ENCODE results near the gene HS3ST1.

GRCh38 chr4:11416767-11417113 lies 12.0 kb downstream of the HS3ST1 start:
- TF ChIP-seq, protein P1, sequence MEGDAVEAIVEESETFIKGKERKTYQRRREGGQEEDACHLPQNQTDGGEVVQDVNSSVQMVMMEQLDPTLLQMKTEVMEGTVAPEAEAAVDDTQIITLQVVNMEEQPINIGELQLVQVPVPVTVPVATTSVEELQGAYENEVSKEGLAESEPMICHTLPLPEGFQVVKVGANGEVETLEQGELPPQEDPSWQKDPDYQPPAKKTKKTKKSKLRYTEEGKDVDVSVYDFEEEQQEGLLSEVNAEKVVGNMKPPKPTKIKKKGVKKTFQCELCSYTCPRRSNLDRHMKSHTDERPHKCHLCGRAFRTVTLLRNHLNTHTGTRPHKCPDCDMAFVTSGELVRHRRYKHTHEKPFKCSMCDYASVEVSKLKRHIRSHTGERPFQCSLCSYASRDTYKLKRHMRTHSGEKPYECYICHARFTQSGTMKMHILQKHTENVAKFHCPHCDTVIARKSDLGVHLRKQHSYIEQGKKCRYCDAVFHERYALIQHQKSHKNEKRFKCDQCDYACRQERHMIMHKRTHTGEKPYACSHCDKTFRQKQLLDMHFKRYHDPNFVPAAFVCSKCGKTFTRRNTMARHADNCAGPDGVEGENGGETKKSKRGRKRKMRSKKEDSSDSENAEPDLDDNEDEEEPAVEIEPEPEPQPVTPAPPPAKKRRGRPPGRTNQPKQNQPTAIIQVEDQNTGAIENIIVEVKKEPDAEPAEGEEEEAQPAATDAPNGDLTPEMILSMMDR (IDR thresholded peaks at IDR 0.05) = no peak
- TF ChIP-seq POLR2A (IDR thresholded peaks at IDR 0.05) = no peak
- no peak for TF ChIP-seq POLR2AphosphoS5 (IDR thresholded peaks at IDR 0.05; ENCODE audit: insufficient read depth in 1 of 2, low read depth in 1 of 2)

All from vagina (tissue), 2 donors.